Endothelial cell of umbilical vein (primary cell): ENCODE measurements around the gene ADGRD1. TPM values are rescaled to one million over a fixed set of nuclear protein-coding genes. Genes with fewer than 3 reads are reported as not detected.

Source experiments
- BruUV-seq: library from RNA; stranded (reverse); fragments of 400-500 nt; replicated peaks from 2 replicates; lab custom pipeline; 2021; lab: Mats Ljungman, UMichigan
- CTCF ChIA-PET: fragments of 300-600, 350-600 bp; sonication (Branson Sonifier 250); formaldehyde crosslinking; loops from one replicate; lab custom pipeline; 2021; ENCODE audit warnings: antibody characterized with exemption, inconsistent platforms; lab: Charles Lee
- POLR2A ChIA-PET: fragments of 300-600, 350-600 bp; sonication (Branson Sonifier 250); formaldehyde crosslinking; loops from one replicate; lab custom pipeline; 2021; ENCODE audit warnings: antibody characterized with exemption, inconsistent platforms; lab: Charles Lee
- DNase-seq: peaks from one replicate; pipeline ENCODE4 v3.0.0-alpha.2; 2011; ENCODE audit warnings: low read depth, low spot score
- FAIRE-seq: peaks from 2 replicates; lab custom pipeline; 2011; peaks lifted over from hg19 to GRCh38; lab: Jason Lieb, UNC
- H2AFZ ChIP-seq: 2 replicates; pipeline ENCODE4 v1.6.0; 2012; ENCODE audit warnings: low read depth, low read length, control low read depth, inconsistent platforms
- H3K27ac ChIP-seq: 2 replicates; pipeline ENCODE4 v1.5.1; 2011; ENCODE audit warnings: low read depth, mild to moderate bottlenecking, control low read depth, low read length, moderate library complexity; ENCODE audit not compliant: insufficient read depth
- H3K27me3 ChIP-seq, 2 experiments: 2 replicates each; pipeline versions ENCODE4 v1.6.0 to v1.6.1; 2011; ENCODE audit warnings: low read length in 2 of 2, mixed read lengths in 1 of 2; ENCODE audit not compliant: control insufficient read depth in 2 of 2, insufficient read depth in 2 of 2
- H3K36me3 ChIP-seq, 2 experiments: 2 replicates in 1 of 2; 3 replicates in 1 of 2; pipeline ENCODE4 v1.5.1; 2011; ENCODE audit warnings: low read length in 2 of 2, mild to moderate bottlenecking in 1 of 2, moderate library complexity in 1 of 2; ENCODE audit not compliant: control insufficient read depth in 2 of 2, insufficient read depth in 2 of 2; ENCODE audit errors: extremely low read depth in 1 of 2
- H3K4me1 ChIP-seq: 3 replicates; pipeline ENCODE4 v1.5.1; 2011; ENCODE audit warnings: mild to moderate bottlenecking, low read length; ENCODE audit not compliant: control insufficient read depth, insufficient read depth; ENCODE audit errors: extremely low read depth
- H3K4me2 ChIP-seq: 2 replicates; pipeline ENCODE4 v1.6.1; 2011; ENCODE audit warnings: low read length, control low read depth, mixed read lengths; ENCODE audit not compliant: insufficient read depth
- H3K4me3 ChIP-seq, 3 experiments: fragments of 200-600 bp in 1 of 3; sonication (generic), shearing (Covaris generic) in 1 of 3; replicated peaks in 1 of 3; 2 replicates each; pipeline ENCODE4 v1.5.1; 2011 to 2016; ENCODE audit warnings: control low read depth in 3 of 3, low read length in 3 of 3, mild to moderate bottlenecking in 2 of 3, inconsistent platforms in 1 of 3, low read depth in 1 of 3, moderate library complexity in 1 of 3; ENCODE audit not compliant: insufficient read depth in 1 of 3
- H3K79me2 ChIP-seq: 2 replicates; pipeline ENCODE4 v1.6.0; 2012; ENCODE audit warnings: low read length, inconsistent platforms; ENCODE audit not compliant: control insufficient read depth, insufficient read depth
- H3K9ac ChIP-seq: replicated peaks from 2 replicates; pipeline ENCODE3; 2011; ENCODE audit warnings: low read length, control low read depth; ENCODE audit not compliant: insufficient read depth; ENCODE audit errors: extremely low read depth
- H3K9me1 ChIP-seq: replicated peaks from 3 replicates; pipeline ENCODE4 v1.6.0; 2011; ENCODE audit warnings: mild to moderate bottlenecking, low read length; ENCODE audit not compliant: control insufficient read depth, insufficient read depth; ENCODE audit errors: extremely low read depth
- H3K9me3 ChIP-seq: replicated peaks from 2 replicates; pipeline ENCODE4 v1.5.1; 2012; ENCODE audit warnings: low read length, inconsistent platforms; ENCODE audit not compliant: control insufficient read depth, insufficient read depth
- H4K20me1 ChIP-seq: replicated peaks from 2 replicates; pipeline ENCODE3; 2011; ENCODE audit warnings: mild to moderate bottlenecking, low read length; ENCODE audit not compliant: control insufficient read depth, insufficient read depth; ENCODE audit errors: extremely low read depth
- EZH2 ChIP-seq: IDR thresholded peaks from 2 replicates; pipeline ENCODE4 v1.6.1; 2012; ENCODE audit warnings: borderline replicate concordance, low read depth, mild to moderate bottlenecking, moderate library complexity, low read length, inconsistent platforms; ENCODE audit not compliant: severe bottlenecking
- FOS ChIP-seq: IDR thresholded peaks from 2 replicates; pipeline ENCODE4 v1.6.1; 2011; ENCODE audit warnings: mild to moderate bottlenecking, low read length, moderate library complexity, borderline replicate concordance; ENCODE audit not compliant: insufficient read depth
- GATA2 ChIP-seq: IDR thresholded peaks from 2 replicates; pipeline ENCODE4 v1.7.0; 2011; ENCODE audit warnings: low read depth, mild to moderate bottlenecking, moderate library complexity, mixed read lengths, low read length; ENCODE audit not compliant: insufficient read length, insufficient read depth
- MYC ChIP-seq: IDR thresholded peaks from one replicate; pipeline ENCODE4 v1.6.1; 2011; ENCODE audit warnings: mild to moderate bottlenecking, low read depth, low read length
- POLR2A ChIP-seq: IDR thresholded peaks from 2 replicates; pipeline ENCODE4 v1.6.1; 2012; ENCODE audit warnings: low read depth, mild to moderate bottlenecking, control low read depth, low read length
- POLR2AphosphoS5 ChIP-seq: IDR thresholded peaks from 2 replicates; pipeline ENCODE4 v1.6.1; 2012; ENCODE audit warnings: low read depth, mild to moderate bottlenecking, control low read depth, low read length, moderate library complexity; ENCODE audit not compliant: insufficient read depth
- dilution Hi-C: fragments of 300-500 bp; cut with MboI; formaldehyde crosslinking; loops from one replicate; pipeline ENCODE4 v1.15.0; 2019; ENCODE audit warnings: low sequenced_read_pairs; ENCODE audit not compliant: extremely low pct_ligation_motif_present
- intact Hi-C: fragments of 100-400 bp; cut with micrococcal nuclease; formaldehyde crosslinking; loops from one replicate; pipeline ENCODE4 v1.10.0; 2022
- polyA plus RNA-seq, 4 experiments: library from polyadenylated mRNA; depleted of rRNA in 3 of 4; stranded (reverse) in 3 of 4; unstranded in 1 of 4; fragments of >200 nt; gene quantifications; 2 replicates each; pipeline versions ENCODE4 v1.2.1 to v1.2.3, GENCODE V29; 2011 to 2012; ENCODE audit warnings: missing spikeins in 1 of 4
- total RNA-seq: library from RNA; stranded (reverse); gene quantifications from 2 replicates; pipeline ENCODE4 v1.2.3, GENCODE V29; 2021
- TF ChIP-seq, protein P1 (sequence below): IDR thresholded peaks from 2 replicates; pipeline ENCODE4 v1.6.1; 2011; ENCODE audit not compliant: insufficient read depth, insufficient read length
- TF ChIP-seq, protein P2 (sequence below), 2 donors: IDR thresholded peaks; 1 replicate in 1 of 2; 2 replicates in 1 of 2; pipeline ENCODE4 v1.5.1; 2011; ENCODE audit warnings: low read length in 2 of 2, mild to moderate bottlenecking in 2 of 2, moderate library complexity in 2 of 2, control low read depth in 1 of 2, inconsistent platforms in 1 of 2, low read depth in 1 of 2; ENCODE audit not compliant: insufficient read depth in 1 of 2; ENCODE audit errors: extremely low read depth in 1 of 2

ADGRD1 gene
- total and polyA plus RNA-seq, 2 donors (not counting 3 experiments of a cell fraction or from before 2014, with no cell fraction given), result 0.07 TPM; not detected in 1

DNA sequence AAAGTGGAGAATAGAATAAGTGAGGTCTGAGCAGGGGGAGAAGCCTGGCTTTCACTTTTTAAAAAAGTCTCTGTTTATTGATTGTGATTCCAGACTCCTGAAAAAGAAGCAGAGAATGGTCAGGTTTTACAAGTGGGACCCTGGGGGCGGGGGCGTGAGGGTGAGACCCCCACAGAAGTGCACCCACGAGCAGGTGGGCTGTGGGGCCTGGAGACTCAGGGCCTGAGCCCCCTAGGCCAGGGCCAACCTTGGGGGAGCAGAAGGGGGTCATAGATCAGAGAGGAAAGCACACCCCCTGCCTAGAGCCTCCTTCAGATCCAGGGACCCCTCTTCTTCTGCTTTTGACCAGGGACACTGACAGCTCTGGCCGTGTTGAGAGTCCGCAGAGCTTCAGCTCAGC, 180.3 kb downstream of the ADGRD1 start:
- Histone ChIP-seq H3K9me3 (no peaks in the 10 kb centered on the region), H3K4me1 (no peaks in the 10 kb centered on the region), H3K27me3 (no peaks in the 10 kb centered on the region), H2AFZ (no peak overlapping the region), H3K4me3 (no peak overlapping the region), H3K79me2 (no peaks in the 10 kb centered on the region), H3K9me1 (no peaks in the 10 kb centered on the region), H3K36me3 (no peaks in the 10 kb centered on the region), H3K9ac (no peak overlapping the region), H3K27ac (no peak overlapping the region), H4K20me1 (no peaks in the 10 kb centered on the region), H3K4me2 (no peak overlapping the region)
- POLR2A ChIA-PET, result no interaction called here
- dilution Hi-C loops, result no loop called here
- CTCF ChIA-PET, result no interaction called here
- intact Hi-C loops, result loop anchor here (2.0 to 10.0 kb wide), 2 partner anchors 217 to 369 kb away; no protein-coding TSS in a partner anchor
- TF ChIP-seq POLR2A (no peak), FOS (no peak), EZH2 (no peak), POLR2AphosphoS5 (no peak), MYC (no peak), GATA2 (no peak)
- TF ChIP-seq, protein P1, sequence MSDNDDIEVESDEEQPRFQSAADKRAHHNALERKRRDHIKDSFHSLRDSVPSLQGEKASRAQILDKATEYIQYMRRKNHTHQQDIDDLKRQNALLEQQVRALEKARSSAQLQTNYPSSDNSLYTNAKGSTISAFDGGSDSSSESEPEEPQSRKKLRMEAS, result no peak
- TF ChIP-seq, protein P2, sequence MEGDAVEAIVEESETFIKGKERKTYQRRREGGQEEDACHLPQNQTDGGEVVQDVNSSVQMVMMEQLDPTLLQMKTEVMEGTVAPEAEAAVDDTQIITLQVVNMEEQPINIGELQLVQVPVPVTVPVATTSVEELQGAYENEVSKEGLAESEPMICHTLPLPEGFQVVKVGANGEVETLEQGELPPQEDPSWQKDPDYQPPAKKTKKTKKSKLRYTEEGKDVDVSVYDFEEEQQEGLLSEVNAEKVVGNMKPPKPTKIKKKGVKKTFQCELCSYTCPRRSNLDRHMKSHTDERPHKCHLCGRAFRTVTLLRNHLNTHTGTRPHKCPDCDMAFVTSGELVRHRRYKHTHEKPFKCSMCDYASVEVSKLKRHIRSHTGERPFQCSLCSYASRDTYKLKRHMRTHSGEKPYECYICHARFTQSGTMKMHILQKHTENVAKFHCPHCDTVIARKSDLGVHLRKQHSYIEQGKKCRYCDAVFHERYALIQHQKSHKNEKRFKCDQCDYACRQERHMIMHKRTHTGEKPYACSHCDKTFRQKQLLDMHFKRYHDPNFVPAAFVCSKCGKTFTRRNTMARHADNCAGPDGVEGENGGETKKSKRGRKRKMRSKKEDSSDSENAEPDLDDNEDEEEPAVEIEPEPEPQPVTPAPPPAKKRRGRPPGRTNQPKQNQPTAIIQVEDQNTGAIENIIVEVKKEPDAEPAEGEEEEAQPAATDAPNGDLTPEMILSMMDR (IDR thresholded peaks at IDR 0.05; ENCODE audit: extremely low read depth in 1 of 2, insufficient read depth in 1 of 2, low read depth in 1 of 2, low read length in 2 of 2), result no peak
- BruUV-seq, result no TSS peak
- no peak for DNase-seq
- FAIRE-seq, result no peak
